ENCODE data around the gene EOGT.

EOGT gene

DNA sequence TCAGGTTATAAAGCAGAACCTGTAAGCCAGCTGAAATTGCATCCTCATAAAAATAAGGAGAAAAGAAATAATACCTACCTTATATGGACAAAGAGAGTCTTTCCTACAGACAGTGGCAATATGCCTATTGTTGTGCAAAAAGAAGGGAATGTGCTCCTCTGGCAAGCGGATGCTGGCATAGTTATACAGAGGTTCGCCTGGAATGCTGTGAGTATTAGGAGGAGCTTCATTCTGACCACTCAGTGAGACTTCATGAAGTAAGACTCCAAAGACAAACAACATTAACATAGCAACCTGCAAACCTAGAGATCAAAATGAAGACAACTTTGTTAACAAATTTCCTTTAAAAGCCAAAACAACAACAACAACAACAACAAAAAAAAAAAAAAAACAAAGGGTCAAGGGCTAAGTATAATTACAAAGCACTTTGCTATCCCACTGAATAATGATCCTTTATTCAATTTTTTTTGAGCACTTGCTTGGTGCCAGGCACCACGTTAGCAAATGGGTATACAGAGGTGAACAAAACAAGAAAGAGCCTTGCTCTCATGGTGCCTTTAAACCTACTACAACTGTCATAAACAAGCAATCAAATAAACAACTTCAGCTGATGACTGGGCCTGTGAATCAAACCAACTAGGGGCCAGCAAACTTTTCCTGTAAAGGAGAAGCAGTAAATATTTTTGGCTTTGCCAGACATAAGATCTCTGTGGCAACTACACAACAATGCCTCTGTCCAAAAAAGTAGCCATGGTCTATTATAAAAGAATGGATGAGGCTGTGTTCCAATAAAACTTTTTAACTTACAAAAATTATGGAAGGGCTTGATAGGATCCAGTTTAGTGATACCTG, 3.7 kb downstream of the EOGT start:
- peak; percentile 76 for DNase-seq (ENCODE audit: low spot score)

DNA sequence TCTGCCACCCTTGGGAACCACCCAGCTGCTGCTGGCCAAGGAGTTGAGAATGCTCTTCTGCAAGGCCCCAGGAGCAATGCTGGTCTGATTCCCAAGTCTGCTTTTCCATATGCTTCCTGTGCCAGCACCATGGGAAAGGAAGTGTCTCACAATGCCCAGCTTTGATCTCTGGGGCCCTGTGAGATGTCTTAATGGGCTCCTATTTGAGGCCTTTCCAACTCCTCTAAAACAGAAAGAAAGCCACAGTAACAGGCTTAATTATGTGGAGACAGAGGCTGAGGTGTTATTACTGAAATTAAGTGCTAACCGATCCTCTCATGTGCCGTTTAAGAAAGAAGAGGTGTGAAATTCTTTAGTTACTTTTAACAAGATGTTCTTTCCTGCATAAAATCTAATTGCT, 4.5 kb downstream of the EOGT start:
- no peak for DNase-seq (ENCODE audit: low spot score)

DNA sequence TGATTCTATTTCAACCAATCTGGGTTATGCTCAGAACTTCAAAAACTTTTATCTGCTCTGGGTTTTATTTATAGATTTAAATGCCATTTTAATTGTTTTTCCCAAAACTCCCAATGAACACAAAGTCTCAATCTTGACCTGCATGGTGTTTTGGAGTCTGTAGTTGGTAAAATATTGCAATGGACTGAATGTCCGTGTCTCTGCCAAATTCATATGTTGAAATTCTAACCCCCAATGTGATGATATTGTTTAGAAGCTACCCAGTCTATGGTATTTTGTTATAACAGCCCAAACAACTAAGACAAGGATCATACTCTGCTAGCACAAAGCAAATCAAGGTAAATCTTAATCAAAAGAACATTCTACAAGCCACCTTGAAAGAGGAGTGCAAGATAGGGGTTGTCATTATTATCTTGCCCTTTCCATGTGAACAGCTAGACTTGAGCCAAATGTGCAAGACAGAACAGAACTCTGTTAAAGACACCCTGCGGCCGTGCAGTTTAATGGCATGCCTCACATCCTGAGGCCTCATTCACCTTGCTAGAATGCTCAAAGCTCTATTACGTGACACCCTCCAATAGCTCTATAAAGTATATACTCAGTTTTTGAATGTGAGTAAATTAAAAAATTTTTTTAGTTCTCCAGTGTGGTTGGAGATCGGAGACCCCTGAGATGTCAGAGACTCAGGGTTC, 7.5 kb downstream of the EOGT start:
- DNase-seq (ENCODE audit: low spot score): no peak

DNA sequence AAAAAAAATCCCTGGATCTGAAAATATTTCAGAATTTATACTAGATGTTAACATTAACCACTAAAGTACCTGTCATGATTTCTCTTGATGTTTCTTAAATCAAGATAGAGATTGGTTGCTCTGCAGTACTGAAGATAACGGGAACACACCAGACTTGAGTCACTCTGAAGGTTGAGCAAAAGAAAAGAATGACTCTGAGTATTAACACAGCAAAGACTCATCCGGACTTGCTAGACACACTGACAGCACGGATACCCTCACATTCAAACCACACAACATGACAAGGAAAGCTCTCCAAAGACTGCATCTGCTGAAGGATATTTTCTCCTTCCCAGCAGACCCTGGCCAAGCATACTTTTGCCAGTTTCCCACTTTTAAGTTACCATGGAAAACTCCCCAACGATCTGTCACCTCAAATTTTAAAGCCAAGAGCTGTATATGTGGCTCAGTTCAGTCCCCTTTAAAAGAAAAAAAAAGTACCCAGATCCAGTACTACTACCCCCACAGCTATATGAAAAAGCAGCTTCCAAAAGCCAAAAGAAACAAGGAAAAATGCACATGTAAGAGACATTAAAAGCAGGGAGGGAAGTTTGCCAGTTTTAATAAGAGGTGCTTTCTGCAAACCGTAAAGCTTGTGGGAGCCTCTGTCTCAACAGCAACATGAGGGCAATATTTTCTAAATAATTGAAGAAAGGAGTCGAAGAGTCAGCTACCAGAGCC, 8.3 kb downstream of the EOGT start:
- DNase-seq (ENCODE audit: low spot score): no peak

DNA sequence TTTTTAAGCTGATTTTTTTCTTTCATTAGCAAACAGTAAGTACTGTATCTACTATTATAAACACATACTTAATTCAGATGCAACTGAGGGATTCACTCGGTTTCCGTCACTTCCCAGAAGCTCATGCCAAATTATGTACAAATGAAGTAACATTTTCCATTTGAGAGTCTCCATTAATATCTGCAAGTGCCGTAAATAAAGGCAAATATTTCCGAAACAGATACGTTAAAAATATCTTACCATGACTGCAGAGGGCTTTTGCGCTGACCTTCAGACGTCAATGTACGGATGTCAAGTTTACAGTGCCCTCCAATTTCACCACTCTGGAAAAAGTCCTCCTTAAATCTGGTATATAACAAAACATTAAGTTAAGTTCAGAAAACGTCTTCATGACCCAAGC, 9.3 kb downstream of the EOGT start:
- no peak for DNase-seq (ENCODE audit: low spot score)

DNA sequence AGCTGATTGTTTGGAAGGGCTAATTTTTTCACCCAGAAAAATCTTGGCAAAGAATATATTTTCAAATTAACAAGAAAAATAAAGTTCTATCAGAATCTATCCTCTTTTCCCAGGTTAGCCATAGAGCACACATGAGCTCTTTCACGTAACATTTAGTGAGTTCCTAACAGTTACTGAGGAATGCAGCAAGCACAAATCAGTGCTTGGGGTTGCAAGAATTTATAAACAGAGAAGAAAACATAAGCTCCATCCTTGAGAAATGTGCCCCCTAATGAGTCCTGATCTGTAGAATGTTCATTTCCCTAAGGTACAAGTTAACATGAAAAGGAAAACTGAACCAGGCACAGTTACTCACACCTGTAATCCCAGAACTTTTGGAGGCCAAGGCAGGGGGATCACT, 13.9 kb downstream of the EOGT start:
- no peak for DNase-seq (ENCODE audit: low spot score)

DNA sequence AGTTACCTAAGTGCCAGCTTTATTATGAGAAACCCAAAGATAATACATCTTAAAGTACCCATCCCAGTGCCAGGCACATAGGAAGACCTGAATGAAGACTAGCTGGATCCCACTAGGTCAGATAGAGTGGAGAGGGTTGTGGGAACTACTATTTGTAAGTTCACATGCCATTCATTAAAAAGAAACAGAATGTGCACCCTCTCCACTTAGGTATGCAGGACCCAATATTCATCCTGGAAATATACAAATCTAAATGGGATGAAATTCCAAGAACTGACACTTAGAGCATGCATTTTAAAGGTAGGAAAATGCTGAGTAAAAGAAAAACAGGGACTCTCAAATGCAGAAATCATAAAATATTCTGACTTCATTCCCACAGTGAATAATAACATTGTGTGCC, 14.3 kb downstream of the EOGT start:
- no peak for DNase-seq (ENCODE audit: low spot score)

DNA sequence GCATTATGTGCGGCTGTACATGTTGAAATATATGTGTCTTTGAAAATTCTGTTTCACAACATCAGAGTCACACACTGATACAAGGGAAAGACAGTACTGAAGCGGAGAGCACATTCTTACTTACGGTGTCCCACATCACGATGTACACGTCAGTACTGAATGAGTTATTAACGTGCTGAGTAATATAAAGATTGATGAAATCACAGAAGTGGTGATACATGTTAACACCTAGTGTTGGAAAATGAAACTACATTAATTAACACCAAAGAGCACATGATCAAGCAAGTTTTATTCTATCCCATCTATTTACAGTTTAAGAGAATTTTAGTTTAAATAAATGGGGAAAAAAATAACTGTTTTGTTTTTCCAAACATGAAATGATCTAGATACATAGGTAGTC, 15.6 kb downstream of the EOGT start:
- DNase-seq (ENCODE audit: low spot score): no peak

DNA sequence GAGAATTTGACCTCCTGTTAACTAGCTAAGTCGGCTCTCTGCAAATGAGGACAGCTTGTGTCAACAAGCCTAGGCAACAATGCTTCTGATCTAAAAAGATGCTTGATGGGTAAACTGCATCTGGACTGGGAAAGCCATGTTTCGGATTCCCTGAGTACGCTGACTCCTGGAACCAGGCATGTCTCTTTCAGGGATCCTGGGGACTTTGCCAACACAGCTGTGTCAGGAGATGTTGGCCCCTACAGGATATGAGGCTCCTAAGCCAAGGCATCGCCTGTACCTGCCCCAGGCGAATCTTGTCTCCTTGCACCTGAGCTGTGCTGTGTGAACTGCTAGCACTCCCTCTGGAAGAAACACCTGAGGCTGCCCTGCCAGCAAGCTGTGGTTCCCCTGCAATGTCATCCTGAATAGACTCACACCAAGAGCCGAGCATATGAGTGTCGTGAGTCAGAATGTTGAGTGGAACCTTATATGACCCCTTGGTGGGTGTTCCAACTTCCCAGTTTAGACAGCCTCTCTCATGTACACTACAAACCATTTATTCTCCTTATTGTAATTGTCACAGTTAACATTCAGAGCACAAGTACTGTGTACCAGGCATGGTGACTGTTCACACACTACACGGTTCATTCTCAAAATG, 17.0 kb downstream of the EOGT start:
- peak; percentile 50 for DNase-seq (ENCODE audit: low spot score)

DNA sequence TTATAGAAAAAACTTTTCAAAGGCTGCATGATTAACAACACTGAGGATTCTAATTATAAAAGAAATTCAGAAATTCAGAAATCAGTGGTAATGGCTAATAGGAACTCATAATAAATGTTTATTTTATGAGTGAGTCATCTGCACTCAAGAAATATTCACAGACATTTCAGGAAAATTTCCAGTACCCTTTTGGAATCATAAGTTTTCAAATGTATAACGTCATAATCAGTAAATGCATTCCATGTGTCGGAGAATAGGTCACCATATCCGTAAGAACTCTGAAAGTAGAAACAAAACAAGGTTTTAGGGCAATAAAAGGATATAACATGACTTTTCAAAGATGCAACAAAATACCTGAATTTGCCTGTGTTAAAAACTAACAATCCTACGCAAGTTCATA, 24.7 kb downstream of the EOGT start:
- DNase-seq (ENCODE audit: low spot score): no peak

DNA sequence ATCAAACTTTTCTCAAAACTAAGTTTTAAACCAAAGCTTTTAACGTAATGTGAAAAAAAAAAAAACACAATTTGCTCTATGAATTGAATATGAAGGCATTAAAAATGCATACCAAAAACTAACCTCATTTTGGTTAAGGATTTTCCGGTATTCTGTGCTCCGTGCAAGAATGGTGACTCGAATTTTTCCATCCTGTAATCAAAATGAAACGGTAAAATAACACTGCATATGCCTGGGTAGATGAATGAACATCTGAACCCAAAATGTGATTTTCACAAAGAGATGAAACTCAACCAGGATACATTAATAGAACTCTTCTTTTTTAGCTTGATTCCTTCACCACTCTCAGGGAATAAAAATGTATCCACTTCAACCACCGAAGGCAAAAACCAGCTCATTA, 26.2 kb downstream of the EOGT start:
- DNase-seq (ENCODE audit: low spot score): no peak

DNA sequence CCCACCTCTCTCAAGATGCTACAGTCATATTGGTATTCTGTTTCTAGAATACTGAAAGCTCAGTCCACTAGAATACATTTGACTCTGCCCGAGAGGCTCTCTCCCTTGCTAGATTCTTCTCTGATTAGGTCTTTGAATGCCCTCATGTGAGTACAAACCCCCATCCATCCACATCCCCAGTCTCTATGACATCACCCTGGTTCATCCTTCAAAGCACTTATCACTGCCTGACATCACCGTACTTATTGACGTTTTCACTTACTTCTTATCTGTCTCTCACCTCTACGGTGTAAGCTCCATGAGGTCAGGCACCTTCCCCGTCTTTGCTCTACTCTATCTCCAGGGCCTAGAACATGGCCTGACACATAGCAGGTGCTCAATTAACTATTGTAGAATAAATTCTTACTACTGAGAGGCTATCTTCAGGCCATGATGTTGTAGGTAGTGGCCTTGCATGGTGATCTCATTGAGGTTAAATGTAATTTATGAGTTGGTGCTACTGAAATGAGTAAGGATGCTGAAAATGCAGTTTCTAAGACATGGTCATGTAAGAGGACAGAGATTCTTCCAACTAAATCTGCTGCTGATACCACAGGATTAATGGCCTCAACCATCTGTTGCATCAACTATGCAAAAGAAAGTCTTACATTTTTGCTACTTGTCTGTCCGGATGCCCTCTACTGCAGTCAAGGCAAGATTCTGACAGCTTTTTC, 26.8 kb downstream of the EOGT start:
- DNase-seq (ENCODE audit: low spot score): no peak

DNA sequence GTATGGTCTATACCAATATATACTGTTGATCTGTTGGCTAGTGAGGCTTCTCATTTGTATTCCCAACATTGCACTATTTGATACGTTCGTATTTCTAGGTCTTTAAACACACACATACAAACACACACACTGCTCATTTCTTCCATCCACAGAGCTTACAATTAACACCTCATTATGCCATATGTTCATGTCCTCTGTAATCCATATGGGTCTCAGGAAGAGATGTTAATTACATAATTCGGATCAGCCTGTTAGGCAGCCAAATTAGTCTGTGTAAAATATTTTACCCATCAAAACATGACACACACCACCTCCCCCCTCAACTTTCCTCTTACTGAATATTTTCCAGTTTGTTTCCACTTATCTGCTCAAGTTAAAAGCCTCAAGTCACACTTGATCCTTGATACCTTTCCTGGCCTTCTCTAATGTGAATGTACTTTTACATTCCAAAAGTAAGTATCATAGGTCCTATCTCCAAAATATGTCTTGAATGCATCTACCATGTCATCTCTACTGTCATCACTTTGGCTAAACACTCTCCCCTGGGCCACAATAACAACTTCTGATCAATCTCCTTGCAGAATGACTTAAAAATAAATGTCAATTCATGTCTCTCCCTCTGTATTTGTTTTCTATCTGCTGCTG, 28.2 kb downstream of the EOGT start:
- no peak for DNase-seq (ENCODE audit: low spot score)

DNA sequence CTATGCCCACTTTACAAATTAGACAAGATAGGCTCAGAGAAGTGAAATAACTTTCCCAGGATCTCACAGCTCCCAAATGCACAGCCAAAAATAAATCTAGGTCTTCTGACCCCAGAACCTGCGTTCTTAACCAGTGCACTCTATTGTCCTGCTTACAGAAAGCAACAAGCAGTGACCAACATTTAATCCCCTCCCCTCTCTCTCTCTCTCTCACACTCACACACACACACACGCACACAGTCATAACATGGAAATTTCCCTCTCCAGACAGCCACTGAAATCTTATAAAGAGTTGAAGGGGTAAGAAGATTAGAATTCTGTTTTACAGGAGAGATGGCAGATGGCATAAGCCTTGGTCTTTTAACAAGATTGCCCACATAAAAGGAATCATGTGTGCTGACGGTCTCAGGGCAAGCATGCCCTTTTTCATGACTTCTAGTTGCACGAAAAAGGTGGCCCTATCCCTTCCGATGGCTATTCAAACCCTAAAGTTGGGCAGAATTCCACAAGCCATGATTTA, 29.4 kb downstream of the EOGT start:
- DNase-seq (ENCODE audit: low spot score): no peak

DNA sequence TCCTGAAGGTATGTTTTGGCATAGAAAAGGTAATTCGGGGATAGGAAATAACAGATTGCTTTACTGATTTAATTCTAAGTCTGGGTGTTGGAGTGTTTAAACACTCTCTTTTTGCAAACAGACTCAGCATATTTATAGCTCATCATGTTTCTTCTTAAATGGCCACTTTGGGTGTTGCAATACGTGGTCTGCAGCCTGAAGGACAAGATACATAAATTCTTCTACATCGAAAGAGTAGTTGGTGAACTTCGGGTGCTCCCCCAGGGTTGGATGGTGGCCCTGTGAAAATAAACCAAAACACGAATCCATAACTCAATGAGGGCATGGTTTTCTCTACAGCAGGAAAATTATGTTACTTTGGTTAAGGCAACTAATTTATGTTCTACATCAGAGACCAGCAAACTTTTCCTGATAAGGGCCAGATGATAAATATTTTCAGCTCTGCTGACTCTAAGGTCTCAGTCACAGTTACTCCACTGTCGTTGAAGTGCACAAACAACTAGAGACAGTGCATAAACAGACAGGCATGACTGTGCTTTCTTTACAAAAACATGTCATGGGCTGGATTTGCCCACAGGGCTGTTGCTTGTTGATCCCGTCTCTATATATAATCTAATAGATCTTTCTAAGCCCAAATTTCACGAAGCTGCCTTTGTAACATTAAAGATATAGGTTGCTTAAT, 35.9 kb downstream of the EOGT start:
- DNase-seq (ENCODE audit: low spot score): no peak

DNA sequence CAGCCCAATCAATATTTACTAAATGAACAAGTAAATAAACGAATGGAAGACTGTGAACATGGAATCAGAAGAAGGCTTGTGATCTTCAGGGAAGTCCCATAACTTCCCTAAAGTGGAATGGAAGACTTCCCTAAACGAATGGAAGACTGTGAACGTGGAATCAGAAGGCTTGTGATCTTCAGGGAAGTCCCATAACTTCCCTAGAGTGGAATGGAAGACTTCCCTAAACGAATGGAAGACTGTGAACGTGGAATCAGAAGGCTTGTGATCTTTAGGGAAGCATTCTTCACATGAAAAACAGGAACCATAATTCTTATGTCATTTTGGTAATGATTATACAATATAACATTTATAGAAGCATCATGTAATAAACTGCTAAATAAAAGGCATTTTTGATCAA, 38.8 kb downstream of the EOGT start:
- no peak for DNase-seq (ENCODE audit: low spot score)

DNA sequence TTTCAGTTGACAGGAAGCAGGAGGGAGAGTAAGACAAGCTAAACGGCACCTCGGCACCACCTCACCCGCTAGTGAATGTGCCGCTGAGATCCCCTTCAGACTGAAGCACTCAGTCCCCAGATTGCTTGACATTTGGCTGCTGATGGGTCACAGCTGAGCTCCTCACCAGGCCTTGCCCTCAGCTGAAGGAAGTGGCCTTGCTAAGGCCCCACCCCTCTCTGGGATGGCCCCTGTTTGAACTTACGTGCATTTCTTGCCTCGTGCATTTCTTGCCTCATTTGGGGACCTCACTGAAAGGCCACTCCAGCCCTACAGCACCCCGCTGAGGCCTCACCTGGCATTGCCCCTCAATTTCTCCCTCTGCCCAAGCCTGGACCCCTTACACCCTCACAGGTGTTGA, 39.8 kb downstream of the EOGT start:
- DNase-seq (ENCODE audit: low spot score): no peak

DNA sequence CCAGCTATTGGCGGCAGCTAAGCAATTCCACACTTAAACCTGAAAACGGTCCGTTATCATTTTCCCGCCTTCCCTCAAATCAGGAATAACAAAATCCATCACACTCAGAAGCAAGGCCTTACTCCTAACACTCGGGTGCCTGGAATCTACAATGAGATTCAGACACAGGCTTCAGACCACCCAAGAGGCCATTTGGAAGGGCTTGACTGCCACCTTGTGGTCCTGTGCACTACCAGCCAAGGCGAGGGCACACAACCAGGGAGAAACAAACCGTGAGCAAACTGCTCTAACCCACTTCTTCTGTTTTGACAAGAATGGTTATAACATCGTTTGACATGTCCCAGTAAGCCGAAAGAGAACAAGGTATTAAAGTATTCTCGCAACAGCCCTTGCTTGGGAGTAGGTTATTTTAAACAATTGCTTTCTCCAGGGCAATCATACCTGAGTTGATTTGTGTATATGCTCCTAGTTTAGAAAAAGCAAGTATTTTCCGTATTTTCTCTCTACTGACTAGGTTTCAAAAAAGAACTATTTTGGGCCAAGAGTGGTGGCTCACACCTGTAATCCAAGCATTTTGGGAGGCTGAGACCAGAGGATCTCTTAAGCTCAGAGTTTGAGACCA, 41.0 kb downstream of the EOGT start:
- peak; percentile 53 for DNase-seq (ENCODE audit: low spot score)

DNA sequence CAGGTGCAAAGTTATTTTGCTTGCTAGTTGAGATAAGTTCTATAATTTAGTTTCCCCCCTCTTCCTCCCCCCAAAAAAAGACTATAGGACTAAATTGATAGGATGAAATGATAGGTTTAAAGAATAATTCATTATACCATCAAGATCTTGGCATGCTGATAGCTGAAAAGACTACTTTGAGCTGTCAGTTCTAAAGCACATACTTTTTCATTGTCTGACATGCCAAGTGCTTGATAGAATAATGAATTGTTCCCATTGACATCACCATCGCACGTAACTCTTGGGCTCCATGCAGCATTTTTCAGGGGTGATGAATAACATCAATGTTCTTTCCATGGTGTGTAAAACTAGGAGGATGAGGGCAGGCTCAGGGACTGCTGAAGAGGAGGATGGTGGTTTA, 48.8 kb downstream of the EOGT start:
- DNase-seq (ENCODE audit: low spot score): no peak

DNA sequence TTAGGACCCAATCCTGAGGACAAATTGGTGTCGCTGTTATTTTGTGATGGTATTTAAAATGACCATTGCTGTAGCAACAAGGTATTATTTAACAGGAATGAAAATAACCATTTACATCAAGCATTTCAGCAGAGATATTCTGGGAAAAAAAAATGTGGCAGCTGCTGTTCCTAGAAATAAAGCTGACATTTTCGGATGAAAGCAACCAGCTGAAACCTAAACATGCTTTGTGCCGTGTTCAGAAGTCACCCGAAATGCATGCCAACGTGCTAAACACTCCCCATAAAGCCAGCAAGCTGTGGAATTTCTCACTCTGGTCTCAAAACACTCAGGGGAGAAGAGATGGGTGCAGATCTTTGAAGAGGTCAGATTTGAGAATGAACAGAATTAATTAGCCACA, 49.6 kb downstream of the EOGT start:
- DNase-seq (ENCODE audit: low spot score): no peak

All from AG08396 (cell line).